Osteoblast (primary cell): Measurements from ENCODE around the gene SP140L. TPM values are rescaled to one million over a fixed set of nuclear protein-coding genes. Genes with fewer than 3 reads are reported as not detected.

Experiments
- DNase-seq: peaks from one replicate; pipeline ENCODE4 v3.0.0; 2011; ENCODE audit warnings: low spot score, mixed read lengths; ENCODE audit not compliant: insufficient read length; ENCODE audit errors: missing footprints
- H2AFZ ChIP-seq: 2 replicates; pipeline ENCODE4 v1.6.0; 2011; ENCODE audit warnings: mild to moderate bottlenecking, low read length
- H3K27ac ChIP-seq: 2 replicates; pipeline ENCODE4 v1.5.1; 2011; ENCODE audit warnings: mild to moderate bottlenecking, low read depth, low read length, moderate library complexity
- H3K27me3 ChIP-seq: 2 replicates; pipeline ENCODE4 v1.6.0; 2012; ENCODE audit warnings: mild to moderate bottlenecking, control low read depth, inconsistent platforms, low read length, moderate library complexity; ENCODE audit not compliant: insufficient read depth
- H3K36me3 ChIP-seq: 2 replicates; pipeline ENCODE4 v1.5.1; 2011; ENCODE audit warnings: mild to moderate bottlenecking, low read length, control low read depth, moderate library complexity; ENCODE audit not compliant: insufficient read depth
- H3K4me1 ChIP-seq: 2 replicates; pipeline ENCODE4 v1.5.1; 2011; ENCODE audit warnings: mild to moderate bottlenecking, low read length, control low read depth, moderate library complexity; ENCODE audit not compliant: insufficient read depth
- H3K4me2 ChIP-seq: 2 replicates; pipeline ENCODE4 v1.6.0; 2011; ENCODE audit warnings: mild to moderate bottlenecking, low read length; ENCODE audit not compliant: insufficient read depth
- H3K4me3 ChIP-seq: fragments of 200-600 bp; sonication (generic); 3 replicates; pipeline ENCODE4 v1.5.1; 2012; ENCODE audit warnings: mild to moderate bottlenecking, low read length, inconsistent platforms; ENCODE audit not compliant: insufficient read depth
- H3K79me2 ChIP-seq: 2 replicates; pipeline ENCODE4 v1.6.0; 2012; ENCODE audit warnings: mild to moderate bottlenecking, low read length, control low read depth, inconsistent platforms; ENCODE audit not compliant: insufficient read depth
- H3K9me3 ChIP-seq: 2 replicates; pipeline ENCODE4 v1.5.1; 2011; ENCODE audit warnings: low read depth, low read length, control low read depth
- H4K20me1 ChIP-seq: 2 replicates; pipeline ENCODE4 v1.6.0; 2012; ENCODE audit warnings: mild to moderate bottlenecking, low read length, control low read depth; ENCODE audit not compliant: insufficient read depth
- CTCF ChIP-seq: IDR thresholded peaks from 2 replicates; pipeline ENCODE4 v1.5.1; 2011; ENCODE audit warnings: mild to moderate bottlenecking, low read depth, low read length, moderate library complexity; ENCODE audit errors: extremely low read depth
- total RNA-seq: library from RNA; depleted of rRNA; stranded (reverse); fragments of >200 nt; gene quantifications from 2 replicates; pipeline ENCODE4 v1.2.3, GENCODE V29; 2012

Gene SP140L
- total RNA-seq, 1 donor = 15.6 TPM

- no peaks in the 10 kb centered on the region for H3K27me3 ChIP-seq
- no peak overlapping the region for H3K4me3 ChIP-seq
- no peak overlapping the region for H3K27ac ChIP-seq
- DNase-seq = no peak
- H3K79me2 ChIP-seq = peaks cover 36% of the 10 kb centered on the region
- peaks cover 17% of the 10 kb centered on the region for H3K4me1 ChIP-seq
- no peak for TF ChIP-seq CTCF
- H4K20me1 ChIP-seq = no peaks in the 10 kb centered on the region
- H3K9me3 ChIP-seq = no peaks in the 10 kb centered on the region
- H3K36me3 ChIP-seq = peaks cover 65% of the 10 kb centered on the region
- H3K4me2 ChIP-seq = no peak overlapping the region
- H2AFZ ChIP-seq = no peak overlapping the region
Measured at GRCh38 chr2:230447036-230447435, 120.0 kb downstream of the SP140L start.

GRCh38 chr2:230447455-230448451, 120.8 kb downstream of the SP140L start:
- H3K4me1 ChIP-seq = peaks cover 11% of the 10 kb centered on the region
- H3K36me3 ChIP-seq = peaks cover 65% of the 10 kb centered on the region
- H2AFZ ChIP-seq = no peak overlapping the region
- no peak for DNase-seq
- no peak overlapping the region for H3K27ac ChIP-seq
- H3K9me3 ChIP-seq = no peaks in the 10 kb centered on the region
- peaks cover 32% of the 10 kb centered on the region for H3K79me2 ChIP-seq
- no peak overlapping the region for H3K4me3 ChIP-seq
- no peak for TF ChIP-seq CTCF
- no peaks in the 10 kb centered on the region for H4K20me1 ChIP-seq
- H3K4me2 ChIP-seq = no peak overlapping the region
- H3K27me3 ChIP-seq = no peaks in the 10 kb centered on the region

- peaks cover 55% of the 10 kb centered on the region for H3K36me3 ChIP-seq
- no peak for DNase-seq
- H3K4me1 ChIP-seq = no peaks in the 10 kb centered on the region
- TF ChIP-seq CTCF = no peak
- H3K4me3 ChIP-seq = no peak overlapping the region
- H3K79me2 ChIP-seq = peaks cover 23% of the 10 kb centered on the region
- no peak overlapping the region for H3K4me2 ChIP-seq
- H3K9me3 ChIP-seq = no peaks in the 10 kb centered on the region
- H3K27ac ChIP-seq = no peak overlapping the region
- H2AFZ ChIP-seq = no peak overlapping the region
- no peaks in the 10 kb centered on the region for H4K20me1 ChIP-seq
- H3K27me3 ChIP-seq = no peaks in the 10 kb centered on the region
Measured at GRCh38 chr2:230449901-230450467, 123.0 kb downstream of the SP140L start.

- Histone ChIP-seq H3K36me3 (peaks cover 57% of the 10 kb centered on the region), H3K27ac (no peak overlapping the region), H3K4me1 (no peaks in the 10 kb centered on the region), H3K79me2 (peaks cover 24% of the 10 kb centered on the region), H4K20me1 (peaks cover 2% of the 10 kb centered on the region), H3K4me2 (no peak overlapping the region), H3K9me3 (no peaks in the 10 kb centered on the region), H2AFZ (no peak overlapping the region), H3K4me3 (no peak overlapping the region), H3K27me3 (no peaks in the 10 kb centered on the region)
- TF ChIP-seq CTCF = no peak
- DNase-seq = no peak
Measured at GRCh38 chr2:230453006-230453405, 126.0 kb downstream of the SP140L start.
